ENCODE results near the gene ZFAND3. TPM values are rescaled to one million over a fixed set of nuclear protein-coding genes. Genes with fewer than 3 reads are reported as not detected.

Gene ZFAND3
- total and polyA plus RNA-seq, 2 experiments from 2014 or later = 36.5 to 50.0 TPM

GRCh38 chr6:38110481-38110971 is 291.0 kb downstream of the ZFAND3 start:
- no peaks in the 10 kb centered on the region for H3K9me2 ChIP-seq (replicated peaks; ENCODE audit: insufficient read depth)
- peaks cover 43% of the 10 kb centered on the region for H4K20me1 ChIP-seq (ENCODE audit: insufficient read depth, poor library complexity, severe bottlenecking)
- peaks cover 44% of the 10 kb centered on the region for H3K79me2 ChIP-seq
- DNase-seq (ENCODE audit: low spot score) = peak; percentile 17
- no peaks in the 10 kb centered on the region for H3K36me3 ChIP-seq (replicated peaks; ENCODE audit: insufficient read depth, low read depth)
- H3K4me1 ChIP-seq (ENCODE audit: insufficient read depth) = peaks cover 25% of the 10 kb centered on the region
- H3K27me3 ChIP-seq = no peaks in the 10 kb centered on the region
- peak overlapping the region; percentile 4 for H3K27ac ChIP-seq
- no peaks in the 10 kb centered on the region for H3K9me3 ChIP-seq (ENCODE audit: low read depth)
- TF ChIP-seq, protein P1, sequence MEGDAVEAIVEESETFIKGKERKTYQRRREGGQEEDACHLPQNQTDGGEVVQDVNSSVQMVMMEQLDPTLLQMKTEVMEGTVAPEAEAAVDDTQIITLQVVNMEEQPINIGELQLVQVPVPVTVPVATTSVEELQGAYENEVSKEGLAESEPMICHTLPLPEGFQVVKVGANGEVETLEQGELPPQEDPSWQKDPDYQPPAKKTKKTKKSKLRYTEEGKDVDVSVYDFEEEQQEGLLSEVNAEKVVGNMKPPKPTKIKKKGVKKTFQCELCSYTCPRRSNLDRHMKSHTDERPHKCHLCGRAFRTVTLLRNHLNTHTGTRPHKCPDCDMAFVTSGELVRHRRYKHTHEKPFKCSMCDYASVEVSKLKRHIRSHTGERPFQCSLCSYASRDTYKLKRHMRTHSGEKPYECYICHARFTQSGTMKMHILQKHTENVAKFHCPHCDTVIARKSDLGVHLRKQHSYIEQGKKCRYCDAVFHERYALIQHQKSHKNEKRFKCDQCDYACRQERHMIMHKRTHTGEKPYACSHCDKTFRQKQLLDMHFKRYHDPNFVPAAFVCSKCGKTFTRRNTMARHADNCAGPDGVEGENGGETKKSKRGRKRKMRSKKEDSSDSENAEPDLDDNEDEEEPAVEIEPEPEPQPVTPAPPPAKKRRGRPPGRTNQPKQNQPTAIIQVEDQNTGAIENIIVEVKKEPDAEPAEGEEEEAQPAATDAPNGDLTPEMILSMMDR (IDR thresholded peaks at IDR 0.05; ENCODE audit: poor library complexity) = no peak
- TF ChIP-seq EZH2phosphoT487 (IDR thresholded peaks at IDR 0.05; ENCODE audit: low read depth, severe bottlenecking, unreplicated experiment) (no peak), EZH2 (IDR thresholded peaks at IDR 0.05; ENCODE audit: borderline replicate concordance) (no peak)
- H2AFZ ChIP-seq = no peak overlapping the region
- 33% methylated on average over 8 of the region's 8 CpGs for WGBS (ENCODE audit: low lambda C conversion rate, missing lambda C conversion rate)
- H3K4me3 ChIP-seq = no peak overlapping the region
- H3K4me2 ChIP-seq = peak overlapping the region; percentile 57

DNA sequence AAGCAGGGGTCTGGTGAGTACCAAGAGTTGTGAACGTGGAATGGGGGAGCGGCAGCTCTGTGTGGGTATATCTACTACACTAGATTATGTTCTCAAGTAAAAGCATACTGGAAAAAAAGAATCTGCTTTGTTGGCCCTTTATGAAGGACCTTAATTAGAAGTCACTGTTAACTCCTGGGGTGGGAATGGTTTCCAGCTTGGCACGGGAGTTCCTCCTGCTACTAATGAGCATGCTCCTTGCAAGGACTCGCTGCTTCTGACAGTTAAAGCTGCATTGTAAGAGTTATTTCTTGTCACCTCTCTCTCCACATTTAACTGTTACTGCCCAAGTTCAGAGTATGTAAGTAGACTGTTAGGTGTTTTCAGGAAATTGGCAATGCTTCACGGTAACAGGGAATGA is 292.7 kb downstream of the ZFAND3 start:
- Histone ChIP-seq H3K9me2 (replicated peaks; ENCODE audit: insufficient read depth) (no peaks in the 10 kb centered on the region), H3K4me2 (no peak overlapping the region), H3K4me3 (no peak overlapping the region), H3K9me3 (ENCODE audit: low read depth) (no peaks in the 10 kb centered on the region), H3K4me1 (ENCODE audit: insufficient read depth) (peaks cover 25% of the 10 kb centered on the region), H2AFZ (no peak overlapping the region), H3K36me3 (replicated peaks; ENCODE audit: insufficient read depth, low read depth) (no peaks in the 10 kb centered on the region), H3K27me3 (no peaks in the 10 kb centered on the region), H3K79me2 (peaks cover 39% of the 10 kb centered on the region), H3K27ac (no peak overlapping the region), H4K20me1 (ENCODE audit: insufficient read depth, poor library complexity, severe bottlenecking) (peaks cover 36% of the 10 kb centered on the region)
- WGBS (ENCODE audit: low lambda C conversion rate, missing lambda C conversion rate) = 88% methylated on average over 5 of the region's 5 CpGs
- no peak for TF ChIP-seq EZH2phosphoT487 (IDR thresholded peaks at IDR 0.05; ENCODE audit: low read depth, severe bottlenecking, unreplicated experiment)
- no peak for TF ChIP-seq EZH2 (IDR thresholded peaks at IDR 0.05; ENCODE audit: borderline replicate concordance)
- TF ChIP-seq, protein P1 (IDR thresholded peaks at IDR 0.05; ENCODE audit: poor library complexity) = no peak
- DNase-seq (ENCODE audit: low spot score) = no peak

DNA sequence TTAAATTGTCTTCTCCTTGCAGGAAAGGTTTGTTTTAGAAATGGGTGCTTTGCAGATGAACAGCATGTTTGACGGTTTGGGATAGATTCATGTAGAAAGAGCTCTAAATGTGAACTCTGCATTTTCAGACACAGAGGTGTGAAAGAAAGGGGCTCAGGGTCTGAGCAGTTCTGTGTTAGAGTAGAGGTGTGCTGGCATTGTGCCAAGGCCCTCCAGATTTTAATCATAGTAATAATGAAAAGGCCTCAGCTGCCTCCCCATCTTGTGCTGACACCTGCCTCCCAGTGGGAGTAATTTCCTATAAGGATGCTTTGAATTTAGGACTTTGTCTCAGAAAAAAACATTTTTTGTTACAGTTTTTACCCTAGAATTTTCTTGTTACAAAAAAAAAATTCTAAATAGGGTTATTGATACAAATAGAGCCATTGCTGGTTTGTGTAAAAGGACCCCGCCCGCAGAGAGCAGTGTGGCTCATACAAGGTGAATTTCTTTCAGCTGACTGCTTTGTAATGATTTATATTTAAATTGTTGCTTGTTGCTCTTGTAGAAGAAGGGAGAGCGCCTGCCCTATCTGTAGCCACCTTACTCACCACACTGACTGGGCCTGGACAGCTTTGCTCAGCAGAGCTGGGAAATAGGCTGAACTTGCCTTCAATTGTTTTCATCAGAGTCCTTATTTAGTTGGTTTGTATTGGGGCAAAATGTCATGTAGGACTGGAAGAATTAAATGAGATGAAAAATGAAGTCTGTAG is 294.5 kb downstream of the ZFAND3 start:
- WGBS (ENCODE audit: low lambda C conversion rate, missing lambda C conversion rate) = 93% methylated on average over 3 of the region's 4 CpGs

More for the DNA sequence above, 294.5 kb downstream of the ZFAND3 start:
- Histone ChIP-seq H3K4me3 (no peak overlapping the region), H2AFZ (no peak overlapping the region), H3K4me2 (no peak overlapping the region), H3K9me3 (ENCODE audit: low read depth) (no peaks in the 10 kb centered on the region), H3K4me1 (ENCODE audit: insufficient read depth) (peaks cover 25% of the 10 kb centered on the region), H3K79me2 (peaks cover 36% of the 10 kb centered on the region), H3K27ac (no peak overlapping the region), H3K36me3 (replicated peaks; ENCODE audit: insufficient read depth, low read depth) (no peaks in the 10 kb centered on the region), H4K20me1 (ENCODE audit: insufficient read depth, poor library complexity, severe bottlenecking) (peaks cover 43% of the 10 kb centered on the region), H3K9me2 (replicated peaks; ENCODE audit: insufficient read depth) (no peaks in the 10 kb centered on the region), H3K27me3 (no peaks in the 10 kb centered on the region)
- DNase-seq (ENCODE audit: low spot score) = no peak
- TF ChIP-seq EZH2phosphoT487 (IDR thresholded peaks at IDR 0.05; ENCODE audit: low read depth, severe bottlenecking, unreplicated experiment) (no peak), EZH2 (IDR thresholded peaks at IDR 0.05; ENCODE audit: borderline replicate concordance) (no peak)
- TF ChIP-seq, protein P1 (IDR thresholded peaks at IDR 0.05; ENCODE audit: poor library complexity) = no peak

Measured in hepatocyte (in vitro differentiated cells).